ENCODE results near the gene YIF1B. TPM values are rescaled to one million over a fixed set of nuclear protein-coding genes. Genes with fewer than 3 reads are reported as not detected.

Gene YIF1B
- polyA plus RNA-seq, 1 donor, result 22.0 TPM

GRCh38 chr19:38318660-38319059, 2.9 kb upstream of the YIF1B start:
- H3K36me3 ChIP-seq (ENCODE audit: control insufficient read depth, insufficient read depth, low read length), result no peaks in the 10 kb centered on the region
- H3K4me3 ChIP-seq (ENCODE audit: low read length), result no peak overlapping the region
- peaks cover 34% of the 10 kb centered on the region for H3K27me3 ChIP-seq (ENCODE audit: control insufficient read depth, insufficient read depth, low read length)
- DNase-seq, result no peak
- peaks cover 18% of the 10 kb centered on the region for H3K4me1 ChIP-seq (ENCODE audit: control insufficient read depth, insufficient read depth, low read length)
- no CpG with 5 or more reads among the region's 6 CpGs for WGBS (ENCODE audit: insufficient coverage, low lambda C conversion rate)
- H3K9me3 ChIP-seq (ENCODE audit: control insufficient read depth, low read depth, low read length), result no peaks in the 10 kb centered on the region
- no peak overlapping the region for H3K27ac ChIP-seq (ENCODE audit: low read length)

DNA sequence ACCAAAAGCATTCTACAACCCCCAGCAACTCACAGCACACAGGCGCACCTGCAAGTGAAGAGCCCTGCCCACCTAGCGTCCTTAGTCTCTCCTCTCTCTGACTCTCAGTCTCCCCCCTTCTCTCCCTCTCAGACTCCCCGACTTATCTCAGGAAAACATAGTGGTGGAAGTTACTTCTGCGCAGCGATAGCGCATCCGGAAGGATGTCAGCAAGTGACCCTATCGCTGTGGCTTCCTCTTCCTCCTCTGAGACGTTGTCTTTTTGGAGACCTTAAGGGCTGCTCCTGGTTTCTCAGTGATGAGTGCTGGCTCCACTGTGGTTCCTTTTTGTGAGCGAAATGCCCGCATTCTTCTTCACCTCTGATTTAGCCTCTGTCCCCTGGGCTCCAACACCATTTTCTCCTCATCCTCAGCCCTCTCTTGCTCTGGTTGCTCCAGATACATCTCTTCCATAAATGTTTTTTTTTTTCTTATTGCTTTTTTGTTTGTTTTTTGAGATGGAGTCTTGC, 1.4 kb upstream of the YIF1B start:
- peaks cover 18% of the 10 kb centered on the region for H3K4me1 ChIP-seq (ENCODE audit: control insufficient read depth, insufficient read depth, low read length)
- peaks cover 34% of the 10 kb centered on the region for H3K27me3 ChIP-seq (ENCODE audit: control insufficient read depth, insufficient read depth, low read length)
- 100% methylated on average over 1 of the region's 11 CpGs for WGBS (ENCODE audit: insufficient coverage, low lambda C conversion rate)
- no peaks in the 10 kb centered on the region for H3K36me3 ChIP-seq (ENCODE audit: control insufficient read depth, insufficient read depth, low read length)
- no peaks in the 10 kb centered on the region for H3K9me3 ChIP-seq (ENCODE audit: control insufficient read depth, low read depth, low read length)
- no peak for DNase-seq
- no peak overlapping the region for H3K27ac ChIP-seq (ENCODE audit: low read length)
- no peak overlapping the region for H3K4me3 ChIP-seq (ENCODE audit: low read length)

DNA sequence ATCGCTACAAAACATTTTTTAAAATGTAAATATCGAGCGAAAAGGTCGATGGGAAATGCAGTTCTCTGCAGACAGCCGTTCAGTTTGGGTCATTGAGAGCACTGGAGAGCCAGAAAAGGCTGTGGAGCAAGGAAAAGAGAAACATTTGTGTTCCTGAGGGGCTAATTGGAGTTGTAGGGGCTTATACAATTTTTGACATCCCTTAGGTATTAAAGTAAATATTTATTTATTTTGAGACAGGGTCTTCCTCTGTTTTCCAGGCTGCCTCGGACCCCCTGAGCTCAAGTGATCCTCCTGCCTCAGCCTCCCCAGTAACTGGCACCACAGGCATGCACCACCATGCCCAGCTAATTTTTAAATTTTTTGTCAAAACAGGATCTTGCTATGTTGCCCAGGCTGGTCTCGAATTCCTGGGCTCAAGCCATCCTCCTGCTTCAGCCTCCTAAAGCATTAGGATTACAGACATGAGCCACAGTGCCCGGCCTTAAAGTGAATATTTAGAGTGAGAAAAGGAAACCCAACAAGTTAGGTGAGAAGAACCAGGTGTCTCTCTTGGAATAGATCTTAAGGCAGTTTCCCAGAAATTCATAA, 825 bp upstream of the YIF1B start:
- H3K36me3 ChIP-seq (ENCODE audit: control insufficient read depth, insufficient read depth, low read length), result no peaks in the 10 kb centered on the region
- 20% methylated on average over 2 of the region's 8 CpGs for WGBS (ENCODE audit: insufficient coverage, low lambda C conversion rate)
- peak overlapping the region; percentile 55 for H3K4me3 ChIP-seq (ENCODE audit: low read length)
- H3K9me3 ChIP-seq (ENCODE audit: control insufficient read depth, low read depth, low read length), result no peaks in the 10 kb centered on the region
- peaks cover 18% of the 10 kb centered on the region for H3K4me1 ChIP-seq (ENCODE audit: control insufficient read depth, insufficient read depth, low read length)
- no peak for DNase-seq
- peaks cover 30% of the 10 kb centered on the region for H3K27me3 ChIP-seq (ENCODE audit: control insufficient read depth, insufficient read depth, low read length)
- H3K27ac ChIP-seq (ENCODE audit: low read length), result peak overlapping the region; percentile 79

DNA sequence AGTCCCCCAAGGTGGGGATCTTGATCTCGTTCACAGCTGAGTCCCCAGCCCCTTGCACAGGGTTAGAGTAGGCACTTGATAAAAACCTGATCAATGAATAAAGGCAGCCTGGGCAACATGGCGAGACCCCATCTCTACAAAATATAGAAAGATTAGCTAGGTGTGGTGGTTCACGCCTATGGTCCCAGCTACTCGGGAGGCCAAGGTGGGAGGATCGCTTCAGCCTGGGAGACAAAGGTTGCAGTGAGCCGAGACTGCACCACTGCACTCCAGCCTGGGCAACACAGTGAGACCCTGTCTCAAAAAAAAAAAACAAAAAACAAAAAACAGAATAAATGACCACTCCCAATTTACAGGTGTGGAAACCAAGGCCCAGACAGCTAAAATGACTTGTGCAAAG, 4.8 kb downstream of the YIF1B start:
- no peak for DNase-seq
- Histone ChIP-seq H3K4me3 (ENCODE audit: low read length) (no peak overlapping the region), H3K27me3 (ENCODE audit: control insufficient read depth, insufficient read depth, low read length) (no peaks in the 10 kb centered on the region), H3K27ac (ENCODE audit: low read length) (no peak overlapping the region), H3K36me3 (ENCODE audit: control insufficient read depth, insufficient read depth, low read length) (peaks cover 27% of the 10 kb centered on the region), H3K9me3 (ENCODE audit: control insufficient read depth, low read depth, low read length) (no peaks in the 10 kb centered on the region), H3K4me1 (ENCODE audit: control insufficient read depth, insufficient read depth, low read length) (peaks cover 10% of the 10 kb centered on the region)
- 100% methylated on average over 1 of the region's 6 CpGs for WGBS (ENCODE audit: insufficient coverage, low lambda C conversion rate)

GRCh38 chr19:38310279-38310670, 5.5 kb downstream of the YIF1B start:
- Histone ChIP-seq H3K9me3 (ENCODE audit: control insufficient read depth, low read depth, low read length) (no peaks in the 10 kb centered on the region), H3K27me3 (ENCODE audit: control insufficient read depth, insufficient read depth, low read length) (no peaks in the 10 kb centered on the region), H3K4me1 (ENCODE audit: control insufficient read depth, insufficient read depth, low read length) (peaks cover 12% of the 10 kb centered on the region), H3K4me3 (ENCODE audit: low read length) (no peak overlapping the region), H3K36me3 (ENCODE audit: control insufficient read depth, insufficient read depth, low read length) (peaks cover 27% of the 10 kb centered on the region), H3K27ac (ENCODE audit: low read length) (no peak overlapping the region)
- WGBS (ENCODE audit: insufficient coverage, low lambda C conversion rate), result no CpG with 5 or more reads among the region's 2 CpGs
- DNase-seq, result no peak

DNA sequence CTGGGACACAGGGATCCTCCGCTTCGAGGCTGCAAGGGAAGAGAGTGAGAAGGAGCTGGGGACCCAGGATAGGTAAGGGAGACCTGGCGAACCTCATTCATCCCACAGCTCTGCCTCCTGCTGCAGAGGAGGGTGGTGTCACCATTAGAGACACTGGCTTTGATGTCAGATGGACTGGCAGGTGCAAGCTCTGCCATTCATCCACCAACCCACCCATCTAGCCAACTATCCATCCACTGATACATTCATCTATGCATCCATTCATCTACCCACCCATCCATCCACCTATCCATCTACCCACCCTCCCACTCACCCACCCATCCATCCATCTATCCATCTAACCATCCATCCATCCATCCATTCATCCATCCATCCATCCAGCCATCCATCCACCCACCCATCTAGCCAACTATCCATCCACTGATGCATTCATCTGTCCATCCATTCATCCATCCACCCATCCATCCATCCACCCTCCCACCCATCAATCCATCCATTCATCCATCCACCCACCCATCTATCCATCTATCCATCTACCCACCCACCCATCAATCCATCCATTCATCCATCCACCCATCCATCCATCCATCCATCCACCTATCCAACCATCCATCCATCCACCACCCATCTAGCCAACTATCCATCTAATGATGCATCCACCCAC, 6.0 kb downstream of the YIF1B start:
- no peak for DNase-seq
- no CpG with 5 or more reads among the region's 3 CpGs for WGBS (ENCODE audit: insufficient coverage, low lambda C conversion rate)
- Histone ChIP-seq H3K27me3 (ENCODE audit: control insufficient read depth, insufficient read depth, low read length) (no peaks in the 10 kb centered on the region), H3K9me3 (ENCODE audit: control insufficient read depth, low read depth, low read length) (no peaks in the 10 kb centered on the region), H3K4me1 (ENCODE audit: control insufficient read depth, insufficient read depth, low read length) (peaks cover 10% of the 10 kb centered on the region), H3K36me3 (ENCODE audit: control insufficient read depth, insufficient read depth, low read length) (peaks cover 27% of the 10 kb centered on the region), H3K27ac (ENCODE audit: low read length) (no peak overlapping the region), H3K4me3 (ENCODE audit: low read length) (no peak overlapping the region)

DNA sequence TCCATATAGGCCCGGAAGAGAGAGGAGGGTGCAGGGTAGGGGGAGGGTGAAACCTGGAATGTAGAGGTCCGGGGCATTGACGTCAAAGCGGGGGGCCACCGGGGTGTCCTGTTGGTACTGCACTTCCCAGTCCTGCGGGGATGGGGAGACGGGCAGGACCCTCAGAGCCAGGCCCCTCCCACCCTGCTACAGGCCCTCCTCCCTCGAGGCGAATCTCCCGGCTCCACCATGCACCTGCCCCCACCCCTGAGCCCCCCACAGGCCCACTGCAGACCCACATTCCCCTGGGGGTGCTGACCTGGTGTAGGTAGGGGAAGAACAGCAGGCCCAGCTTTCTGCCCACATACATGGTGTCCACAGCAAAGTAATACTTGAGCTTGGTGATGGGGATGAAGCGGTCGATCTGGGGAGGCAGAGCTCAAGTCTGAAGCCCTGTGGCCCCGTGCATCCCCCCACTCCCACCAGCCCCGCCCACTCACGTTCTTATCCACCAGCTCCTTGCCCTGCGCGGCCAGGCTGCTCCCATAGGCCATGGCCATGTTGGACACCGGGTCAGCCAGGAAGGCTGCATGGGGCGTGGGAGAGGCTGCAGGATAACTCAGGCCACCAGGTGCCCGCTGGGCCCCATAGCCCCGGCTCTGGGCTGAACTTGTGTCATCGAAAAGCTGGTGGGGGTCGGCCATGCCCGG, 6.7 kb downstream of the YIF1B start:
- H3K9me3 ChIP-seq (ENCODE audit: control insufficient read depth, low read depth, low read length), result no peaks in the 10 kb centered on the region
- WGBS (ENCODE audit: insufficient coverage, low lambda C conversion rate), result no CpG with 5 or more reads among the region's 24 CpGs
- DNase-seq, result no peak
- H3K27ac ChIP-seq (ENCODE audit: low read length), result no peak overlapping the region
- peaks cover 27% of the 10 kb centered on the region for H3K36me3 ChIP-seq (ENCODE audit: control insufficient read depth, insufficient read depth, low read length)
- H3K4me3 ChIP-seq (ENCODE audit: low read length), result no peak overlapping the region
- peaks cover 10% of the 10 kb centered on the region for H3K4me1 ChIP-seq (ENCODE audit: control insufficient read depth, insufficient read depth, low read length)
- no peaks in the 10 kb centered on the region for H3K27me3 ChIP-seq (ENCODE audit: control insufficient read depth, insufficient read depth, low read length)

- no peak overlapping the region for H3K27ac ChIP-seq (ENCODE audit: low read length)
- DNase-seq, result no peak
- H3K36me3 ChIP-seq (ENCODE audit: control insufficient read depth, insufficient read depth, low read length), result peaks cover 27% of the 10 kb centered on the region
- WGBS (ENCODE audit: insufficient coverage, low lambda C conversion rate), result no CpG with 5 or more reads among the region's 12 CpGs
- H3K4me1 ChIP-seq (ENCODE audit: control insufficient read depth, insufficient read depth, low read length), result peaks cover 15% of the 10 kb centered on the region
- H3K9me3 ChIP-seq (ENCODE audit: control insufficient read depth, low read depth, low read length), result no peaks in the 10 kb centered on the region
- H3K27me3 ChIP-seq (ENCODE audit: control insufficient read depth, insufficient read depth, low read length), result no peaks in the 10 kb centered on the region
- no peak overlapping the region for H3K4me3 ChIP-seq (ENCODE audit: low read length)
Measured at GRCh38 chr19:38308006-38308766, 7.6 kb downstream of the YIF1B start.

DNA sequence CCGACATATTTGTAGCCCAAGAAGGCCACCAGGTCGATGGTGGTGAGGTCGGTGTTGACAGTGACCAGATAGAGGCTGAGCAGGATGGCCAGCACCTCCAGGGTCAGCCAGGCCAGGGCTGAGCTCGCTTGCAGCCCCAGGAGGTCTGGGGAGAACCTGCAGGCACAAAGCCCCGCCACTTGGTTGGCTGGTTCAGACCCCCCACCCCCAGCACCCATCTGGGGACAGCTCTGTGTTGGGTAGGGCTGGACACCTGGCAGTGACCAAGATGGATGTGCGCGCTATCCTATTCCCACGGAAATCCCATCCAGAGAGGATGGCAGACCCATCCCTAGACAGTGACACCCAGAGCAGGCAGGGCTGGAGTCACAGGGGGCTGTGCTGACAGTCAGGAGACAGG, 8.2 kb downstream of the YIF1B start:
- Histone ChIP-seq H3K36me3 (ENCODE audit: control insufficient read depth, insufficient read depth, low read length) (peaks cover 27% of the 10 kb centered on the region), H3K4me3 (ENCODE audit: low read length) (no peak overlapping the region), H3K4me1 (ENCODE audit: control insufficient read depth, insufficient read depth, low read length) (peaks cover 20% of the 10 kb centered on the region), H3K27ac (ENCODE audit: low read length) (no peak overlapping the region), H3K9me3 (ENCODE audit: control insufficient read depth, low read depth, low read length) (no peaks in the 10 kb centered on the region), H3K27me3 (ENCODE audit: control insufficient read depth, insufficient read depth, low read length) (no peaks in the 10 kb centered on the region)
- DNase-seq, result no peak
- WGBS (ENCODE audit: insufficient coverage, low lambda C conversion rate), result no CpG with 5 or more reads among the region's 8 CpGs

GRCh38 chr19:38307076-38307475, 8.7 kb downstream of the YIF1B start:
- Histone ChIP-seq H3K27ac (ENCODE audit: low read length) (no peak overlapping the region), H3K4me1 (ENCODE audit: control insufficient read depth, insufficient read depth, low read length) (peaks cover 22% of the 10 kb centered on the region), H3K4me3 (ENCODE audit: low read length) (no peak overlapping the region), H3K9me3 (ENCODE audit: control insufficient read depth, low read depth, low read length) (no peaks in the 10 kb centered on the region), H3K36me3 (ENCODE audit: control insufficient read depth, insufficient read depth, low read length) (peaks cover 27% of the 10 kb centered on the region), H3K27me3 (ENCODE audit: control insufficient read depth, insufficient read depth, low read length) (no peaks in the 10 kb centered on the region)
- WGBS (ENCODE audit: insufficient coverage, low lambda C conversion rate), result no CpG with 5 or more reads among the region's 4 CpGs
- DNase-seq, result no peak
